H1 (cell line): ENCODE results near the gene IFNE. TPM values are rescaled to one million over a fixed set of nuclear protein-coding genes. Genes with fewer than 3 reads are reported as not detected.

Experiments
- CTCF ChIA-PET: fragments of 300-600 bp; sonication (Branson Sonifier 250); formaldehyde crosslinking; loops from one replicate; lab custom pipeline; 2021; ENCODE audit not compliant: partially characterized antibody; lab: Charles Lee
- POLR2A ChIA-PET: fragments of 300-600 bp; sonication (Branson Sonifier 250); formaldehyde crosslinking; loops from one replicate; lab custom pipeline; 2021; ENCODE audit warnings: inconsistent platforms; ENCODE audit not compliant: partially characterized antibody; lab: Charles Lee
- DNase-seq, 2 experiments: peaks; one replicate each; pipeline versions ENCODE4 v3.0.0 to v3.0.0-alpha.2; 2010 to 2022; ENCODE audit warnings: low spot score in 2 of 2, low read depth in 1 of 2, mixed read lengths in 1 of 2
- FAIRE-seq: peaks from 2 replicates; lab custom pipeline; 2011; peaks lifted over from hg19 to GRCh38; lab: Jason Lieb, UNC
- H2AFZ ChIP-seq: 2 replicates; pipeline ENCODE4 v1.8.1; 2012; ENCODE audit warnings: low read length, inconsistent platforms
- H2AK5ac ChIP-seq: 2 replicates; pipeline ENCODE4 v1.6.1; 2013; ENCODE audit warnings: low read depth, low read length
- H2BK120ac ChIP-seq: replicated peaks from 2 replicates; pipeline ENCODE3; 2013; ENCODE audit warnings: low read depth, low read length, inconsistent platforms
- H2BK12ac ChIP-seq: 2 replicates; pipeline ENCODE4 v1.6.1; 2013; ENCODE audit warnings: low read depth, low read length
- H2BK15ac ChIP-seq: 2 replicates; pipeline ENCODE4 v1.6.1; 2013; ENCODE audit warnings: low read length
- H2BK20ac ChIP-seq: 2 replicates; pipeline ENCODE4 v1.6.1; 2013; ENCODE audit warnings: low read length
- H2BK5ac ChIP-seq: 2 replicates; pipeline ENCODE4 v1.6.1; 2013; ENCODE audit warnings: low read depth, low read length
- H3K14ac ChIP-seq: 2 replicates; pipeline ENCODE4 v1.6.1; 2013; ENCODE audit warnings: inconsistent platforms; ENCODE audit not compliant: insufficient read length
- H3K18ac ChIP-seq: 2 replicates; pipeline ENCODE4 v1.6.1; 2013; ENCODE audit warnings: low read length; ENCODE audit errors: extremely low read depth
- H3K23ac ChIP-seq: 2 replicates; pipeline ENCODE4 v1.6.1; 2013; ENCODE audit warnings: inconsistent platforms; ENCODE audit not compliant: insufficient read length
- H3K23me2 ChIP-seq: 2 replicates; pipeline ENCODE4 v1.6.1; 2013; ENCODE audit warnings: low read depth, low read length
- H3K27ac ChIP-seq: 2 replicates; pipeline ENCODE4 v1.6.1; 2011; ENCODE audit warnings: low read depth, low read length, inconsistent platforms
- H3K27me3 ChIP-seq, 4 experiments: replicated peaks in 1 of 4; 1 replicate in 1 of 4; 2 replicates in 3 of 4; pipeline versions ENCODE4 v1.6.1 to v1.8.1; 2011 to 2013; ENCODE audit warnings: low read length in 3 of 4, mild to moderate bottlenecking in 3 of 4, inconsistent platforms in 2 of 4, mixed read lengths in 2 of 4, moderate library complexity in 1 of 4; ENCODE audit not compliant: control insufficient read depth in 3 of 4, insufficient read depth in 3 of 4; ENCODE audit errors: extremely low read depth in 1 of 4
- H3K36me3 ChIP-seq, 4 experiments: 2 replicates each; pipeline versions ENCODE4 v1.6.1 to v1.8.1; 2011 to 2013; ENCODE audit warnings: mild to moderate bottlenecking in 4 of 4, low read length in 3 of 4, moderate library complexity in 2 of 4, control low read depth in 1 of 4, inconsistent platforms in 1 of 4; ENCODE audit not compliant: insufficient read depth in 4 of 4, control insufficient read depth in 2 of 4
- H3K4ac ChIP-seq: replicated peaks from 2 replicates; pipeline ENCODE3; 2013; ENCODE audit warnings: low read length, low read depth, mixed read lengths, inconsistent platforms; ENCODE audit not compliant: insufficient read length
- H3K4me1 ChIP-seq, 4 experiments: replicated peaks in 1 of 4; 1 replicate in 1 of 4; 2 replicates in 3 of 4; pipeline versions ENCODE4 v1.6.1 to v1.8.1; 2011 to 2013; ENCODE audit warnings: low read length in 3 of 4, inconsistent platforms in 2 of 4, mixed read lengths in 1 of 4; ENCODE audit not compliant: insufficient read depth in 4 of 4, control insufficient read depth in 3 of 4
- H3K4me2 ChIP-seq, 2 experiments: 2 replicates each; pipeline versions ENCODE4 v1.6.1 to v1.8.1; 2011 to 2013; ENCODE audit warnings: low read depth in 2 of 2, low read length in 2 of 2, control low read depth in 1 of 2, inconsistent platforms in 1 of 2, mild to moderate bottlenecking in 1 of 2; ENCODE audit not compliant: insufficient read depth in 1 of 2
- H3K4me3 ChIP-seq, 4 experiments: fragments of 200-600, 300-600 bp in 1 of 4; sonication (generic), shearing (Covaris generic), sonication (Bioruptor Twin) in 1 of 4; 2 replicates each; pipeline versions ENCODE4 v1.5.1 to v1.8.1; 2011 to 2016; ENCODE audit warnings: low read length in 4 of 4, low read depth in 3 of 4, control low read depth in 2 of 4, inconsistent platforms in 2 of 4, mild to moderate bottlenecking in 2 of 4, mixed read lengths in 1 of 4, moderate library complexity in 1 of 4; ENCODE audit not compliant: insufficient read depth in 2 of 4; ENCODE audit errors: extremely low read depth in 1 of 4
- H3K56ac ChIP-seq: replicated peaks from 2 replicates; pipeline ENCODE3; 2013; ENCODE audit warnings: low read depth, mild to moderate bottlenecking, mixed read lengths, low read length, inconsistent platforms; ENCODE audit not compliant: insufficient read length
- H3K79me1 ChIP-seq: 2 replicates; pipeline ENCODE4 v1.6.1; 2013; ENCODE audit warnings: low read depth, low read length, control low read depth
- H3K79me2 ChIP-seq, 2 experiments: 2 replicates each; pipeline versions ENCODE4 v1.6.1 to v1.8.1; 2012 to 2013; ENCODE audit warnings: low read length in 2 of 2, mild to moderate bottlenecking in 2 of 2, inconsistent platforms in 1 of 2; ENCODE audit not compliant: insufficient read depth in 2 of 2, control insufficient read depth in 1 of 2
- H3K9ac ChIP-seq, 4 experiments: replicated peaks in 1 of 4; 1 replicate in 1 of 4; 2 replicates in 3 of 4; pipeline versions ENCODE4 v1.6.1 to v1.8.1; 2011 to 2013; ENCODE audit warnings: low read depth in 3 of 4, low read length in 3 of 4, control low read depth in 2 of 4, mild to moderate bottlenecking in 2 of 4, moderate library complexity in 2 of 4, inconsistent platforms in 1 of 4; ENCODE audit errors: extremely low read depth in 1 of 4
- H3K9me3 ChIP-seq, 2 experiments: 2 replicates each; pipeline versions ENCODE4 v1.6.1 to v1.8.1; 2012 to 2013; ENCODE audit warnings: mild to moderate bottlenecking in 2 of 2, moderate library complexity in 2 of 2, control low read depth in 1 of 2, inconsistent platforms in 1 of 2, low read depth in 1 of 2, low read length in 1 of 2, mixed read lengths in 1 of 2; ENCODE audit not compliant: insufficient read depth in 2 of 2
- H4K20me1 ChIP-seq, 2 experiments: replicated peaks in 1 of 2; 2 replicates each; pipeline versions ENCODE3 to v1.8.1; 2011 to 2013; ENCODE audit warnings: inconsistent platforms in 2 of 2, low read length in 2 of 2, mild to moderate bottlenecking in 1 of 2; ENCODE audit not compliant: insufficient read depth in 2 of 2, control insufficient read depth in 1 of 2
- H4K5ac ChIP-seq: 2 replicates; pipeline ENCODE4 v1.6.1; 2013; ENCODE audit warnings: low read length, low read depth, mixed read lengths, inconsistent platforms; ENCODE audit not compliant: insufficient read length
- H4K8ac ChIP-seq: 2 replicates; pipeline ENCODE4 v1.8.0; 2013; ENCODE audit warnings: mild to moderate bottlenecking, moderate library complexity, low read length, inconsistent platforms; ENCODE audit not compliant: insufficient read depth; ENCODE audit errors: extremely low read depth
- H4K91ac ChIP-seq: replicated peaks from 2 replicates; pipeline ENCODE3; 2013; ENCODE audit warnings: low read length, mixed read lengths, inconsistent platforms; ENCODE audit not compliant: insufficient read length
- CEBPB ChIP-seq: IDR thresholded peaks from 2 replicates; pipeline ENCODE4 v1.6.1; 2012; ENCODE audit warnings: low read depth, low read length
- CTBP2 ChIP-seq: IDR thresholded peaks from 2 replicates; pipeline ENCODE4 v1.7.0; 2011; ENCODE audit warnings: borderline replicate concordance, mild to moderate bottlenecking, moderate library complexity, mixed read lengths, low read length; ENCODE audit not compliant: insufficient read depth, insufficient read length
- EZH2 ChIP-seq: fragments of 200-600 bp; sonication (generic); IDR thresholded peaks from 2 replicates; pipeline ENCODE4 v1.7.1; 2012; ENCODE audit warnings: low read depth, mild to moderate bottlenecking, moderate library complexity, low read length, inconsistent platforms; ENCODE audit not compliant: severe bottlenecking
- GABPA ChIP-seq: IDR thresholded peaks from 2 replicates; pipeline ENCODE4 v1.6.1; 2011; ENCODE audit warnings: mild to moderate bottlenecking, low read length, moderate library complexity, borderline replicate concordance; ENCODE audit not compliant: insufficient read depth
- JUND ChIP-seq: IDR thresholded peaks from 2 replicates; pipeline ENCODE4 v1.6.1; 2011; ENCODE audit warnings: mild to moderate bottlenecking, improper control_type of control experiment, low read length
- NRF1 ChIP-seq: IDR thresholded peaks from 2 replicates; pipeline ENCODE4 v1.6.1; 2011; ENCODE audit warnings: mild to moderate bottlenecking, low read depth, low read length, improper control_type of control experiment
- PHF8 ChIP-seq: fragments of 200-600 bp; sonication (generic); conservative IDR thresholded peaks from 2 replicates; pipeline ENCODE4 v1.7.1; 2012; ENCODE audit warnings: low read depth, mild to moderate bottlenecking, inconsistent platforms, low read length, moderate library complexity
- RXRA ChIP-seq: IDR thresholded peaks from 2 replicates; pipeline ENCODE4 v1.6.1; 2011; ENCODE audit warnings: low read depth, mild to moderate bottlenecking, low read length, moderate library complexity; ENCODE audit not compliant: insufficient read depth
- TBP ChIP-seq: IDR thresholded peaks from 2 replicates; pipeline ENCODE4 v1.6.1; 2011; ENCODE audit warnings: low read depth, low read length, improper control_type of control experiment
- WGBS, 2 experiments: shearing (Covaris generic) in 1 of 2; methylation state at CpG; one replicate each; pipeline versions ENCODE4 v1.1.6 to v1.1.7; 2013 to 2015; ENCODE audit warnings: low lambda C conversion rate in 2 of 2, mixed read lengths in 2 of 2, inconsistent platforms in 1 of 2, low coverage in 1 of 2, missing lambda C conversion rate in 1 of 2; ENCODE audit not compliant: insufficient replicate concordance in 2 of 2, insufficient coverage in 1 of 2, insufficient read length in 1 of 2; ENCODE audit errors: extremely low coverage in 1 of 2, missing lambda C conversion rate in 1 of 2; 5-methylcytosine and 5-hydroxymethylcytosine counted together
- polyA plus RNA-seq, 7 experiments: library from polyadenylated mRNA; depleted of rRNA in 3 of 7; stranded (reverse) in 5 of 7; unstranded in 2 of 7; fragments of >200 nt in 5 of 7; fragments of 200-250 nt in 2 of 7; gene quantifications; 1 replicate in 5 of 7; 2 replicates in 1 of 7; 4 replicates in 1 of 7; pipeline versions ENCODE4 v1.2.1 to v1.2.3, GENCODE V29; 2011 to 2013; ENCODE audit warnings: missing spikeins in 2 of 7, mixed read lengths in 2 of 7
- total RNA-seq: library from RNA; stranded (reverse); fragmentation: NEBNext Ultra II Directional; extraction: Animal tissue kit (Norgen Biotek cat#: 25700); gene quantifications from 2 replicates; pipeline ENCODE4 v1.2.1, GENCODE V29; 2021

Gene IFNE
- total and polyA plus RNA-seq, 2 of the 8 experiments (the other 6 are each of a cell fraction or from before 2014, with no cell fraction given), result 0.08 TPM; not detected in 1

DNA sequence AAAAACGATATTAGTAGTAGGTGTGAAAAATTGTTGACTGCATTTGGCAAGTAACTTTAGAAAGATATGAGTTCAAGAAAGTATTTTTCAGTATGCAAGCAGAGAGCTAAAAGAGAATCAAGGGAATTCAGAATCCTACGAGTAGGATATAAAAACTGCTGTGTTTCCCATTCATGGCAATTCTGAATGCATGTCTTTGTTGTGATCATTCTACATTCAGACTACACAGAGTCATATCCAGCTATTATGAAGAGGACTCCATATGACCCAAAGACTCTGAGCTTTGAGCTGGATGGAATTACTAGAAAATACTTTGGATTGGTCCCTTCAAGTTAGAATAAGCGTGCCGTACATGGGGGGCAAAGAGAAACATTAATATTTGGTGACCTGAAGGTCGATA lies 12.0 kb downstream of the IFNE start:
- H2BK120ac ChIP-seq, result no peak overlapping the region
- no peak overlapping the region for H3K14ac ChIP-seq
- no peak overlapping the region for H3K4me2 ChIP-seq
- no peaks in the 10 kb centered on the region for H3K79me1 ChIP-seq
- no peak overlapping the region for H3K4ac ChIP-seq
- no peak overlapping the region for H2BK20ac ChIP-seq
- H3K23ac ChIP-seq, result no peak overlapping the region
- no peak overlapping the region for H4K8ac ChIP-seq
- H3K56ac ChIP-seq, result no peak overlapping the region
- H3K18ac ChIP-seq, result no peak overlapping the region
- no peaks in the 10 kb centered on the region for H4K20me1 ChIP-seq
- no peak overlapping the region for H3K4me3 ChIP-seq
- DNase-seq, result no peak
- H3K23me2 ChIP-seq, result no peaks in the 10 kb centered on the region
- 0 out of 7 replicates have a peak, but pooled peaks cover 0 to 3% (median 0%) of the 10 kb centered on the region in 4 experiments for H3K4me1 ChIP-seq
- POLR2A ChIA-PET, result no interaction called here
- H4K91ac ChIP-seq, result no peak overlapping the region
- TF ChIP-seq CEBPB (no peak), EZH2 (no peak), PHF8 (no peak), GABPA (no peak), TBP (no peak), RXRA (no peak), JUND (no peak), CTBP2 (no peak), NRF1 (no peak)
- TF ChIP-seq, all 59 proteins: peak for 0
- H2AFZ ChIP-seq, result no peak overlapping the region
- H3K9ac ChIP-seq, result no peak overlapping the region
- H2AK5ac ChIP-seq, result no peak overlapping the region
- no peaks in the 10 kb centered on the region for H3K9me3 ChIP-seq
- H2BK12ac ChIP-seq, result no peak overlapping the region
- H2BK15ac ChIP-seq, result no peak overlapping the region
- H2BK5ac ChIP-seq, result no peak overlapping the region
- CTCF ChIA-PET, result interaction anchor here (1.0 to 5.4 kb wide), 4 partner anchors 152 to 318 kb away, joined by 3 to 37 read pairs (median 3); no protein-coding TSS in a partner anchor
- no peak overlapping the region for H3K27ac ChIP-seq
- no peak for FAIRE-seq
- H3K79me2 ChIP-seq, result no peaks in the 10 kb centered on the region
- no peak overlapping the region for H4K5ac ChIP-seq
- H3K27me3 ChIP-seq, result no peaks in the 10 kb centered on the region
- H3K36me3 ChIP-seq, result no peaks in the 10 kb centered on the region
- WGBS, 2 experiments, result 86 to 100% methylated on average over 1 to 5 of the region's 5 CpGs
